GM21381 (cell line): ENCODE results near the gene AKT1S1.
"Not testable (repeated sequence)": the region's sequence is repeated elsewhere in the genome, so short reads cannot be mapped to it uniquely, and the experiment has no call there.

ENCODE experiments used
- ATAC-seq: cut with Tn5 transposase; IDR thresholded peaks from one replicate; pipeline ENCODE4 v1.9.1; 2021; ENCODE audit warnings: mild to moderate bottlenecking, moderate library complexity; ENCODE audit not compliant: unreplicated experiment

Gene AKT1S1

DNA sequence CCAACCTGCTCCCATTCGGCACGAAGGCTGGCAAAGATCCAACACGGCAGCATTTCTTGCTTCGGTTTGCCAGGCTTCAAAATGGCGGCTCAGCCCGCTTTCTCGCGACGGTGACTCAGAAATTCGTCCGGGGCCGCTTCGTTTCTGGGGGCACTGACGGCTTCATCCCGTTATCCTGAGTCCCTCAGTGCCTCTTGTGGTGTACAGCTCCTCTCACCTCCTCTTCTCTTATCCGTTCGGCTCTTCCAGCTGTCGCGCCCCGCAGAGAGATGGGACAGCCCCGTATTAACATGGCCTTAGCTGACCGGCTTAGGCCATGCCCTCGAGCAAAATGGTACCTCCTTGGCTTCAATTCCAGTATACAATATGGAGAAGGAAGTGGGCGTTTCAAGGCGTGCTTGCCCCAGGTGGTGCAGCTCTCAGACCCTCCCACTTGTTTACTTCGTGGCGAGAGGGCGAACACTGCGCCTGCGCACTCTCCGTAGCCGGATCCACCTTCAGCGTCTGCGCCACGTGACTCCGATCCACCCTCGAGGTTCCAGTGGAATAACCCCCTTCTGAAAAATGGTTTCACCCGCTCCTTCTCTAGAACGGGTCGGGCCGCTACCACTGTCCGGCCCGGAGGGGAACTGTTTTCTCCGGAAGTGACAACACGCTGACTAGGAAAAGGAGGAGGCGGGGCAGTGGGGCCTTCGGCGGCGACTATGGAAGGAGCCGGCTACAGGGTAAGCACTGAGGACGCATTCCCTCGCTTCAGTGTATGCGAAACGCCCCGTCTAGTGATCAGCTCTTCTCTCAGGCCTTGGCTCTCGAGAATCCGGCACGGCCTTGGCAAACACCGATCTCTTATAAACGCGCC lies at the start of gene AKT1S1, which contains the start of gene TBC1D17:
AKT1S1 (minus strand) TSS at position 336 of the 859 bp plus-strand sequence. CDS start 4,060 bp downstream, outside the sequence.
TBC1D17 (plus strand) TSS at position 683 of the 859 bp plus-strand sequence; CDS start at position 705, 22 bp downstream.
- ATAC-seq: peak; percentile 60

DNA sequence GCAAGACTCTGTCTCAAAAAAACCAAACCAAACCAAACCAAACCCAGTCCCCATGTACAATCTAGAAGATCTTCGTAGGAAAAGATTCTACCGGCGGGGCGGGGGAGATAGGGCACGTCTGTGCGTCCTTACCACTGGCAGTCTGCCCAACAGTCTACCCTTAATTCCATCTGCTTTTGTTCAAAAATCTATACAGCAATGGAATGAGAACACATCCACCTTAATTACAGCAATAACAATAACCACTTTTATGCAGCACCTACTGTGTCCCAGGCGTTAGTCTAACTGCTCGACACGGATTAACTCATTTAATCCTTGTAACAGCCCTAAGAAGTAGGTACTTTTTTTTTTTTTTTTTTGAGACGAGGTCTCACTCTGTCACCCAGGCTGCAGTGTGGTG lies 49.4 kb upstream of the AKT1S1 start:
- no peak for ATAC-seq

DNA sequence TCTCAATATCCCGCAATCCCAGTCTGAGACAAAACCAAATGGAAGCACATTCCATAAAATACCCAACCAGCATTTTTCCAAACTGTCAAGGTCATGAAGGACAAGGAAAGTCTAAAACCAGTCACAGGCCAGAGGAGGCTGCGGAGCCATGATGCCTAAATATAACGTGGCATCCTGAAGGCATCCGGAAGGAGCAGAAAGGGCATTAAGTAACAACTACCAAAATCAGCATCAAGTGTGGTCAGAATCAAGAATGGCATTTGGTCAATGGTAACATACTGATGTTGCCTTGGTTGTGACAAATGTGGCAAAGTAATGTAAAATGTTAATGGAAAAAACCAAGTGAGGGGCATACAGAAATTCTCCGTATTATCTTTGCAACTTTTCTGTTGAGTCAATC lies 48.3 kb upstream of the AKT1S1 start:
- no peak for ATAC-seq

DNA sequence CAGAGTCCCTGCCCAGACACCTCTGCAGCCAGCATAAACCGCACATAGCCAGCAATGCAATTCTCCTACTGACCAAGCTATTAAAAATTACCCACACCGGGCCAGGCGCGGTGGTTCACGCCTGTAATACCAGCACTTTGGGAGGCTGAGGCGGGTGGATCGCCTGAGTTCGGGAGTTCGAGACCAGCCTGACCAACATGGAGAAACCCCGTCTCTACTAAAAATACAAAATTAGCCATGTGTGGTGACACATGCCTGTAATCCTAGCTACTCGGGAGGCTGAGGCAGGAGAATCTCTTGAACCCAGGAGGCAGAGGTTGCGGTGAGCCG lies 47.7 kb upstream of the AKT1S1 start:
- not testable (repeated sequence) for ATAC-seq

DNA sequence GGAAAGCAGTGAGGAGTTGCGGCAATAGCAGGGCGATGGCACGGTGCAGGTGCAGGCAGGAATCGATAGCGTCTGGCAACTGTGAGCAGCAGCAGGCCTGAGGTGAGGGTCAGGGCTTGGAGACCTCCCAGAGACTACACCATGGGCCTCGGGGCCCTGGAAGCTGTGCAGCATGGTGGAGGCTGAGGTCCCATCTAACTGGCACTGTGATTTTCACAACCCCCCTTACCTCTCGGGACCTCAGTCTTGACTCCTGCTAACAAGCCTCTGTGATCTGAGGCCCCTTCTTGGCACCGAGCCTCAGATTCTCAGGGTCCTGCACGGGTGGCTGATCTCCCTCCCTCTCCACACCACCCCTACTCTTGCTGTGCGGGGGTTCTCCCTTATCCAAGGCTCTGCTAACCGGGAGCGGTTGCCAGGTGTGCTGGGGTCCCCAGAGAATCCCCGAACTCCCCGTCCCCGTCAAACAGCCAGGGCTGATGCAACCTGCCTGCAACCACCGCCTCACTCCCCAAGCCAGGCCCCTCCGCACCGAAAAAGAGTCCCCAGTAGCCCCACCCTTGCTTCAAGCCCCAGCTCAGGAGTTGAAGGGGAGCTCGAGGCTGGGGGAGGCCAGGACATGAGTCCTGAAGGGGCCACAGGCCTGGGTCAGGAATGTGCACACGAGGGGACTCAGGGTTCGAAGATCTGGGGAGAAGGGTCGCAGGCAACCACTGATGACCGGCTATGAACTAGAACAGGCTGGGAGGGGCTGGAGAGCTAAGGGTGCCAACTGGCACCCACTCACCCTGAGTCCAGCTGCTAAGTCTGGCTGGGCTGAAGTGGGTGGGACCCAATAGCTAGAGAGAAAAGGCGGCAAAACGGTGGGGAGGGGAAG lies 47.1 kb upstream of the AKT1S1 start:
- no peak for ATAC-seq

DNA sequence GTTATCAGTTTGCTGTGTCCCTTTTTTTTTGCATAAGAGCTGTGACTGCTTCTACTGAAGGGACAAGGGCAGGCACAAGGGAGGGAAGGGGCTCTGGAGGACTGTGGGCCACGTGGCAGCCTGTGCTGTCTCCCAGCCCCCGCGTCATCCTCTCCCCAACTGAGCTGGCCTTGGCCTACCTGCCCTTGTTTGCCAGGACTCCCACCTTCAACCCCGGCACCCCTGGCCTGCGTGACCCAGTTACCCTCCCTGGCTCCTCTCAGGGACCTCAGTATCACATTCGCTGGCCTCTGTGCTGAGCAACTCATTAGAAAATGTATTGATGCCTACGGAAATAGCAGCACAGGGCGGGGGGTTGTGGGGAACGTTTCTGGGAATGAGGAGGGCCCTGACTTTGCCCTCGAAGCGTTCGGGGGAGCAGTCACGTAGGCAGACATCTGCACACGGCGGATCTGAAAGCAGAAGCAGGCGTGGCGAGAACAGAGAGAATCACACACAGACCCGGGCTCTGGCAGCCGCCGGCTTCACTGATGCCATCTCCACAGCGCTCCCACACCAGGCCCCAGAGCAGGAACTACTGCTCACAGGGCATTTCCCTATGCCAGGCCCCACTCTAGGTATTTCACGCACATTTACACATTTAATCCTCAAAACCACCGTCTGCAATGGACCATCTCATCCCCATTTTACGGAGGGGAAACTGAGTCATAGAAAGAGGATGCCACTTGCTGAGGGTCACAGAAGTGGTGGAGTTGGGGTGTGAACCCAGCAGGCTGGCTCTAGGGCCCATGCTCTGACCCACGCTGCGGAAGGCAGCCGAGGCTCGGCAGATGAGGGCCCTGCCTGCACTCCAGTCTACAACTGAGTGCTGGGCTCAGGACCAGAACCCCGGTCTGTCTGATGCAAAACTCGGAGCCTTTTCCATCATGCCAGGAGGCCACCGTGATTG lies 46.2 kb upstream of the AKT1S1 start:
- ATAC-seq: no peak

DNA sequence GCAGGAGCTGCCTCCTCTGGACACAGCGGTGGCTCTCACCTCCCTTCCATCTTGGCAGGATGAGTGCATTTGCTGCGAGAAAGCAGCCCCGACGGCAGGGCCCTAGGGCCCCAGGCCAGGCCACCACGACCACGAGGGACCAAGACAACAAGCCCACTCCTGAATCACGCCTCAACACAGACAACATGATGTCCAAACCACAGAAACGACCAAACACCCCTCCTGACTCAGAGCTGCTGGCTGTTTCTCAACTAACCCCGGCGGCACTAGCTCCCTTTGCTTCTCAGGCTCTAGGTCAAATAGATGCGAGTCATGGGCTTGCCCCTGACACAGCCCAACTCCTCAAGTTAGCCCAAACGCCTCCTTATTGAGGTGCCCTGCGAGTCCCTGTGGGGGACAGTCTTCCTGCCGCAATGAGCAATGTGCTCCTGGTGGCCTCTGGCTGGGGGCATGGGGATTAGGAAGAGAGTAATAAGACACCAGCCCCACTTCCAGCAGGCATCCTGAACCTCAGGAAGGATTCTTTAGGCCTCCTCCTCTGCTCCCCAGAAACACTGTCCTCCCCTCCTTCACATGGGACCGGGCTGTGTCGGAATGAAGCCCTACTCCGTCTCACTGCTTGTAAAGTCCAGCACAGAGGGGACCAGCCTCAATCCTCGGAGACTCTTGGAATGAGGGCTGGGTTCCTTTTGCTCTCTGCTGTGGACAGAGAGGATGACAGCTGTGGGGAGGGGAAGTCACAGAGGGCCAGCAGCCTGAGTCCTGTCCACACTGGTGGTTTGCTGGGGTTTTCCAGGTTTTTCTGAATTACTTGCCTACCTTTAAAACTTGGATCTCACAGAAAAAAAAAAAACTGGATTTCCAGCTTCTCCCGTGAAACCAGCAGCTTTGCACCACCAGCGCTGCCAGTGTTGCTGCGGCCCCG lies 45.0 kb upstream of the AKT1S1 start:
- no peak for ATAC-seq

DNA sequence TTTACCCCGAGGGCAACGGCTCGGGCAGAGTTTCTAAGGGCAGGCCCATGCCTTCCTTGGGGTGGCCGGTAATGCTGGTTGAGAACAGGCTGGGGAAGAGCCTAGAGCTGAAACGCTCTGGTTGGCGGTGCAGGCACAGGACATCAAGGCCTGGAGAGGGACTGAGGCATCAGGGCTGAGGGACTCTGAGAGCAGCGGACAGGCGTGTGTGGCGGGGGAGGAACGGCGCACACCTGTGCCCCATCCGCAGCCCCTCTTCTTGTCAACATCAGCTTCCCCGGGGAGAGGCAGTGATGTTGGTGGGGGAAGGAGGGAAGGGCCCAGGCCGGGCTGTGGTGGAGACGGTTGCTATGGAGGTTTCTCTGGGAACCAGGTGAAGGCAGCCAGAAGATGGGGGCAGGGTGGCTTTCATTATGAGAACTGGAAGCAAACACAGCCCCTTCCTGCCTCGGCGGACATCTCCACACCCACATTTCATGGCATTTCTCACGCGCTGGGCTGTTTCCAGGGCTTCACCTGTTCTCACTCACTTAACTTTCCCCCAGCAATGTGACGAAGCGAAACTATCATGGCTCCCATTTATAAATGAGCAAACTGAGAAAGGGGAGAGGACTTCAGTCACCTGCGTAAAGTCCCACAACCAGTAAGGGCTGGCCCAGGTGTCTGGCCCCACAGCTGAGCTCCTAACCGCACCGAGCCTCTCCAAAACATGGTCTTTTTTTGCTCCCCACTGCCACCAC lies 43.6 kb upstream of the AKT1S1 start:
- ATAC-seq: no peak

DNA sequence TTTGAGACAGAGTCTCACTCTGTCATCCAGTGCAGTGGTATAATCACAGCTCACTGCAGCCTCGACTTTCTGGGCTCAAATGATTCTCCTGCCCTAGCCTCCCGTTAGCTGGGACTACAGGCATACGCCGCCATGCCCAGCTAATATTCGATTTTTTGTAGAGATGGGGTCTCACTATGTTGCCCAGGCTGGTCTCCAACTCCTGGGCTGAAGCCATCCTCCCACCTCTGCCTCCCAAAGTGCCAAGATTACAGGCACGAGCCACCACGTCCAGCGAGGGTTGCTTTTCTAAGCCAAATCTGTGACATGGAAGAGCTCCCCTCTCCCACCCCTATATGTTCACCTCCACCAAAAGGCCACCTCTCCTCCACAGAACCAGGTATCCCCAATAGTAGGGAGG lies 40.9 kb upstream of the AKT1S1 start:
- ATAC-seq: no peak

DNA sequence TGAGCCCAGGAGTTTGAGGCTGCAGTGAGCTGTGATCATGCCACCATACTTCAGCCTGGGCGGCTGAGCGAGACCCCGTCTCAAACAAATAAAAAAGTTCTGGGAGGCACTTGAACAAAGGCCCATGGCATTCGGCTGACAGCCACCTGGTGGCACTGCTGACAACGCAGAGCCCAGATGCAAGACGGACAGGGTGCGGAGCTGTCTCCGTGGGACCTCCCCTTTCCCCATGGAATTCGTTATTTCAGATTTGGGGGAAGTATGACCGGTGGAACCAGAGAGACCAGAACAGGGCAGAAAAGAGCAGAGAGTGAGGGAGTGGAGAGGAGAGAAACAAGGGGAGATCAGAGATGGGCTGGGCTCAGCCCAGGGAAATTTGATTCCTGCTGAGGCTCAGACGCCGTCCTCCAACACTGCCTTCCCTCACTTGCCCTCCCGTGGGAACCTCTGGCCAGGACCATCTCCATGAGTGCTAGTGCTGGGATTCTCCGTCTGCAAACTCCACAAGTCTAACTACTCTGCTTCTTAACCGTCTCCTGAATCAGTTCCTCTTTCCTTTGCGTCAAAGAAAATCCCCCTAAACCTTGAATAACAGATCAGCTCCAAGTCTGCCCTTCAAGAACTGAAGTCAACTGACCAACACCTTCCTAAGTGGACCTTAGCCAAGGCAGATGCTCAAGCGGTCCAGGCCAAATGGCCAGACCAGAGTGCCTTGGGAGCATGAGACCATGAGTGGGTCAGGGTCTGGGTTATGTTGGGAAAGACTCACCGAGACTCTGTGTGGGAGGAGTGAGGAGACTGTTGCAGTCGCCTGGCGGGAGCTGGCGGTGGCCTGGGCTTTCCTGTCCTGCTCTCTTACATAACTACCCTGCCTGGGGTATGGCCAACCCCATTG lies 39.9 kb upstream of the AKT1S1 start:
- ATAC-seq: no peak

DNA sequence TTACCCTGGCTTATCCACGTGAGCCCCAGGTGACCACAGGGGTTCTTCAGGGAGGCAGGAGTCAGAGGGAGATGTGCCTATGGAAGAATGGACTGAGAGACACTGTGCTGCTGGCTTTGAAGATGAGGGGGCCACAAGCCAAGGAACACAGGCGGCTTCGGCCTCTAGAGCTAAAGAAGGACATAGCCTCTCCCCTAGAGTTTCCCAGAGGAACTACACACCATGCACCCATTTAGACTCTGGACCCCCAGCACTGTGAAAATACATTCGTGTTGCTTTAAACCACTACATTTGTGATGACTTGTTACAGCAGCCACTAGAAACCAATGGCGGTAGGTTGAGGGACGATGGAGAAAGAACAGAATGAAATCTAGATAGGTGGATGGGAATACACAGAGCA lies 38.1 kb upstream of the AKT1S1 start:
- ATAC-seq: no peak

DNA sequence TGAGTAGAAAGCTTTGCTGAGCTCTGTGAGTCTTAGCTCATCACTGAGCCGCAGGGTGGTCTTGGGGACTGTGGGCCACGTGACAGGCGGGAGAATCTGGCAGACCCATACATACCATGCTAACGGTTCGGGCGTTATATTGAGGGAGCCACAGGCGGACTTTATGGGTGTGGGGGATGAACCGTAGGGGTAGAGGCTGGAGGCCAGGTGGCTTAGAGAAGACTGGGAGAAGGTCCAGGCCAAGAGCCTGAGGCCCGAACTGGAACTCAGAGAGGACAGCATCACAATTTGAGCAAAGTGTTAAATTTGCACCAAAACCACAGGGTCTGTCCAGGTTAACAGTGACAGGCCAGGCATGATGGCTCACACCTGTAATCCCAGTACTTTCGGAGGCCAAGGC lies 36.6 kb upstream of the AKT1S1 start:
- no peak for ATAC-seq

DNA sequence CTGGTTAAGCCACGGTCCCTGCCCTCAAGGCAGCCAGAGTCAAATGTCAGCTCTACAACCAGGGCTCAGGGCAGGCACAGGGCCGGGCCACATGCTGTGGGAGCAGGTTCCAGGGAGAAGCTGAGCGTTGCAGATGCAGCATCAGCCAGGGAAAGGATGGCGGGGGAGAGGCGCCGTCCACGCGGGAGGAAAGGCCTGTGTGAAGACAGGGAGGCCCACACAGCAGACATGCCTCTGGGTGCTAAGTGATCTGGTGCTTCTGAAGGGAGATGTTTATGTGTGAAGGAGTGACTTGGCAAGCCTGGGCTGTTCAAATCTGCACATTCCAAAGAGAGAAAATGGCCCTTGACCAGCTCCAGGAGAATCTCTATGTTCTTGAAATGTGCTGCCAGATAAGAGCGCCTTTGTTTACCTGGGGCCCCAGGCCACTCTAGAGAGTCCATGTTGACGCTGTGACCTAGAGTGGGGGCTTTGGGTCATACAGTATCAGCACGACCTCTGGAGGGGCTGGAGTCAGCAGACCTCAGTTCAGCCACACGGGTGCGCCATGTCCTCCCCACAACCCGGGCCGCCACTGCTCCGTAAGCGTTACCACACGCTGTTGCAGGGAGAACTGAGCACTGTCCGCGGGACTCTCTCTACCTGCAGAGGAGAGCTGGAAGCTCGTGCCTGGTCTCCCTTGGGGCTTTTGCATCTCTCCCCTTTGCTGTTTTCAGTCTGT lies 36.0 kb upstream of the AKT1S1 start:
- ATAC-seq: no peak

DNA sequence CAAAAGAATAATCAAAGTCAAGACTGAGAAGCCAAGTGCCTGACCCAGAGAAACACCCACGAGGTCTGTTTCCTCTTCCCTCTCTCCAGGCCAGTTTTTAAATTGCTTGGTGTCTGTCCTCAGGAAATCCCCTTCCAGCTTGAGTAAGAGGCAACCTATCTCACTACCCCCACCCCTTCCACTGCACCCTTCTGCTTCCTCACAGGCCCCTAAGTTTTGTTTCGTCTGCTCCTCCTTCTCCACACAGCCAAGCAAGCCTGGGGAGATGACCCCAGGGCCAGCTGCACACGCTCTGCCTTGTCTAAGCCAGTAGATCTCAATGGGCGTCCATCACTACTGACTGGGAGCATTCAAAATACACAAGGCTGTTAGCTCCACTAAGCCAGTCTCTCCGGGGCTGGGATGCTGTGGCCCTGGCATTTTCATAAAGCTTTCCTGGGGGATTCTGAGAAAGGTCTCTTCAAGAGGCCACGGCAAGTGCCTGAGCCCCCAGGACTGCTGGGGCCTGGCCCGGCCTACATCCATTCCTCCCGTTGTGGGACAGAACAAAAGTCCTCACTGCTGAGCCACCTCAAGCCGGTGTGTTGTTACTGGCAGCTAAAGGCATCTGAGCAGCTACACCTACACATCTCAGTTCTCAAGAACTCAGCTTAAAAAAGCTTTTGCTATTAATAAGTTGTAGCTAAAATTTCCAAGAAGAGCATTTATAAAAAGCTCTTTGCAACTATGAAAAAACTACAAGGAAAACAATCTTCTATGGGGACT lies 34.4 kb upstream of the AKT1S1 start:
- no peak for ATAC-seq

DNA sequence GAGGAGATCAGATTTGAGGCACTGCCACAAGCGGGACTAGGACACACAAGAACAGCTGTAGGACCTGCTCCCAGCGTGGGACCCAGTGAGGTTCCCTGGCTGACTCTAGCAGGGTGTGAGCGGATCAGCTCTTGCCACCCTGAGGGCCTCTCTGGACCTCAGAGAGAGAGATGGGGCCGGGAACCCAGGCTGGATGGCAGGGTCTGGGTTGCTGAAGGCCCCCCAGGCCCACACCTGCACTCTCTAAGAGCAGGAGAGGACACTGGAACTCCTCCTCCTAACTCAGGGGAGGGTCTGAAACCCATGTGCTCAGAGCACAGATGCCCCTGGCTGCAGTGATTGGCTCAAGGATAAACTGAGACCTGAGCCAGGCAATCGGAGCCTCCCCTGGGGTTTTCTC lies 33.0 kb upstream of the AKT1S1 start:
- no peak for ATAC-seq
